Stomach smooth muscle (tissue), 2 donors: Measurements from ENCODE around the gene PGLYRP3.

Experiments
- H3K27ac ChIP-seq: one replicate; pipeline ENCODE4 v1.7.0; 2013; ENCODE audit warnings: mild to moderate bottlenecking, low read length, inconsistent platforms
- H3K27me3 ChIP-seq, 2 donors: one replicate each; pipeline ENCODE4 v1.7.0; 2013; ENCODE audit warnings: low read length in 2 of 2; ENCODE audit not compliant: insufficient read depth in 2 of 2, control insufficient read depth in 1 of 2
- H3K36me3 ChIP-seq, 2 donors: one replicate each; pipeline ENCODE4 v1.7.0; 2013; ENCODE audit warnings: low read length in 2 of 2; ENCODE audit not compliant: control insufficient read depth in 2 of 2, insufficient read depth in 2 of 2
- H3K4me1 ChIP-seq: one replicate; pipeline ENCODE4 v1.7.0; 2013; ENCODE audit warnings: low read length; ENCODE audit not compliant: control insufficient read depth, insufficient read depth
- H3K4me3 ChIP-seq, 2 donors: one replicate each; pipeline ENCODE4 v1.7.0; 2013; ENCODE audit warnings: low read length in 2 of 2
- H3K9ac ChIP-seq, 2 donors: one replicate each; pipeline ENCODE4 v1.7.0; 2013; ENCODE audit warnings: low read length in 2 of 2, mild to moderate bottlenecking in 1 of 2
- H3K9me3 ChIP-seq, 2 donors: one replicate each; pipeline ENCODE4 v1.7.0; 2013; ENCODE audit warnings: low read length in 2 of 2; ENCODE audit not compliant: control insufficient read depth in 2 of 2
- donor health status: healthy.
- donor health status: Pancreatic carcinoma.

PGLYRP3 gene

GRCh38 chr1:153356392-153357075 lies 43.8 kb upstream of the PGLYRP3 start:
- Histone ChIP-seq H3K4me1 (no peaks in the 10 kb centered on the region), H3K27ac (no peak overlapping the region), H3K27me3 (peaks cover 0 to 3% of the 10 kb centered on the region in 2 donors)

GRCh38 chr1:153355445-153356071 lies 42.8 kb upstream of the PGLYRP3 start:
- Histone ChIP-seq H3K9ac (no peak overlapping the region), H3K36me3 (no peaks in the 10 kb centered on the region), H3K9me3 (no peaks in the 10 kb centered on the region), H3K27ac (no peak overlapping the region), H3K27me3 (peaks cover 0 to 3% of the 10 kb centered on the region in 2 donors), H3K4me1 (no peaks in the 10 kb centered on the region), H3K4me3 (no peak overlapping the region)

More at GRCh38 chr1:153356392-153357075, 43.8 kb upstream of the PGLYRP3 start:
- Histone ChIP-seq H3K9me3 (no peaks in the 10 kb centered on the region), H3K36me3 (no peaks in the 10 kb centered on the region), H3K9ac (no peak overlapping the region), H3K4me3 (no peak overlapping the region)

GRCh38 chr1:153354515-153355193 lies 41.9 kb upstream of the PGLYRP3 start:
- Histone ChIP-seq H3K4me1 (no peaks in the 10 kb centered on the region), H3K9ac (no peak overlapping the region), H3K36me3 (no peaks in the 10 kb centered on the region), H3K9me3 (no peaks in the 10 kb centered on the region), H3K27me3 (peaks cover 0 to 5% of the 10 kb centered on the region in 2 donors), H3K27ac (no peak overlapping the region), H3K4me3 (no peak overlapping the region)

GRCh38 chr1:153353226-153353947 lies 40.6 kb upstream of the PGLYRP3 start:
- no peak overlapping the region for H3K27ac ChIP-seq
- no peaks in the 10 kb centered on the region for H3K9me3 ChIP-seq
- no peak overlapping the region for H3K4me3 ChIP-seq
- H3K9ac ChIP-seq, result no peak overlapping the region
- H3K4me1 ChIP-seq, result no peaks in the 10 kb centered on the region
- peaks cover 4 to 8% of the 10 kb centered on the region in 2 donors for H3K27me3 ChIP-seq
- no peaks in the 10 kb centered on the region for H3K36me3 ChIP-seq

GRCh38 chr1:153352523-153352922 lies 39.8 kb upstream of the PGLYRP3 start:
- no peaks in the 10 kb centered on the region for H3K9me3 ChIP-seq
- no peaks in the 10 kb centered on the region for H3K36me3 ChIP-seq
- H3K27ac ChIP-seq, result no peak overlapping the region
- no peak overlapping the region for H3K4me3 ChIP-seq
- H3K4me1 ChIP-seq, result no peaks in the 10 kb centered on the region
- no peak overlapping the region for H3K9ac ChIP-seq
- H3K27me3 ChIP-seq, result peaks cover 4 to 13% of the 10 kb centered on the region in 2 donors

GRCh38 chr1:153350321-153350957 lies 37.7 kb upstream of the PGLYRP3 start:
- no peak overlapping the region for H3K9ac ChIP-seq
- H3K4me3 ChIP-seq, result no peak overlapping the region
- H3K36me3 ChIP-seq, result no peaks in the 10 kb centered on the region
- H3K27ac ChIP-seq, result no peak overlapping the region
- H3K9me3 ChIP-seq, result no peaks in the 10 kb centered on the region
- H3K27me3 ChIP-seq, result peaks cover 4 to 15% of the 10 kb centered on the region in 2 donors
- no peaks in the 10 kb centered on the region for H3K4me1 ChIP-seq

GRCh38 chr1:153349363-153350320 lies 36.9 kb upstream of the PGLYRP3 start:
- no peak overlapping the region for H3K4me3 ChIP-seq
- no peaks in the 10 kb centered on the region for H3K36me3 ChIP-seq
- no peak overlapping the region for H3K9ac ChIP-seq
- peaks cover 4 to 18% of the 10 kb centered on the region in 2 donors for H3K27me3 ChIP-seq
- no peak overlapping the region for H3K27ac ChIP-seq
- no peaks in the 10 kb centered on the region for H3K4me1 ChIP-seq
- no peaks in the 10 kb centered on the region for H3K9me3 ChIP-seq

GRCh38 chr1:153348511-153349362 lies 36.0 kb upstream of the PGLYRP3 start, which contains the start of gene PGLYRP4:
TSS of gene PGLYRP4 (minus strand) at chr1:153348841. CDS start at chr1:153347932, 909 bp downstream.
- Histone ChIP-seq H3K36me3 (no peaks in the 10 kb centered on the region), H3K27ac (no peak within 1 kb of the TSS), H3K4me3 (no peak within 1 kb of the TSS), H3K9ac (no peak within 1 kb of the TSS), H3K4me1 (no peaks in the 10 kb centered on the region), H3K9me3 (no peaks in the 10 kb centered on the region), H3K27me3 (peaks cover 4 to 20% of the 10 kb centered on the region in 2 donors)

- peaks cover 4 to 17% of the 10 kb centered on the region in 2 donors for H3K27me3 ChIP-seq
Observed at GRCh38 chr1:153347856-153348255, 35.1 kb upstream of the PGLYRP3 start.

More at GRCh38 chr1:153347856-153348255, 35.1 kb upstream of the PGLYRP3 start:
- no peak overlapping the region for H3K4me3 ChIP-seq
- H3K9ac ChIP-seq, result no peak overlapping the region
- no peak overlapping the region for H3K27ac ChIP-seq
- no peaks in the 10 kb centered on the region for H3K36me3 ChIP-seq
- H3K9me3 ChIP-seq, result no peaks in the 10 kb centered on the region
- no peaks in the 10 kb centered on the region for H3K4me1 ChIP-seq
